Thoracic aorta (tissue), 2 donors: ENCODE measurements around the gene ZNRF1. TPM values are rescaled to one million over a fixed set of nuclear protein-coding genes. Genes with fewer than 3 reads are reported as not detected.
"Not testable (repeated sequence)": the region's sequence is repeated elsewhere in the genome, so short reads cannot be mapped to it uniquely, and the experiment has no call there.

Experiments
- ATAC-seq: fragments of 150-250 bp; one replicate; pipeline ENCODE4 v1.8.0; 2017; ENCODE audit warnings: low read depth; ENCODE audit not compliant: insufficient number of reproducible peaks, low FRiP score
- DNase-seq: peaks from one replicate; pipeline ENCODE4 v3.0.0-alpha.2; 2020; ENCODE audit warnings: low spot score
- H3K27ac ChIP-seq, 2 donors: fragments of 200-600 bp; sonication (generic); 1 replicate in 1 of 2; 2 replicates in 1 of 2; pipeline ENCODE4 v1.5.1; 2016; ENCODE audit warnings: mild to moderate bottlenecking in 2 of 2, moderate library complexity in 2 of 2
- H3K27me3 ChIP-seq: fragments of 200-600 bp; sonication (generic); replicated peaks from 2 replicates; pipeline ENCODE4 v1.6.0; 2016; ENCODE audit warnings: mild to moderate bottlenecking; ENCODE audit not compliant: insufficient read depth
- H3K36me3 ChIP-seq: fragments of 200-600 bp; sonication (generic); one replicate; pipeline ENCODE4 v1.5.1; 2016
- H3K4me1 ChIP-seq, 2 donors: fragments of 200-600 bp; sonication (generic); 1 replicate in 1 of 2; 2 replicates in 1 of 2; pipeline versions ENCODE4 v1.5.1 to v1.6.0; 2016; ENCODE audit warnings: low read depth in 2 of 2, mild to moderate bottlenecking in 1 of 2; ENCODE audit not compliant: control insufficient read depth in 1 of 2
- H3K4me3 ChIP-seq: fragments of 200-600 bp; sonication (generic); 2 replicates; pipeline ENCODE4 v1.5.1; 2016; ENCODE audit warnings: mild to moderate bottlenecking
- H3K9me3 ChIP-seq: fragments of 200-600 bp; sonication (generic); 2 replicates; pipeline ENCODE4 v1.5.1; 2016
- total RNA-seq, 2 donors: library from RNA; depleted of rRNA; stranded (reverse); fragments of >200 nt; gene quantifications; one replicate each; pipeline versions ENCODE4 v1.1.0 to v1.2.3, GENCODE V29; 2016
- TF ChIP-seq, protein P1 (sequence below): fragments of 200-600 bp; sonication (generic); IDR thresholded peaks from one replicate; pipeline ENCODE4 v1.5.1; 2019; ENCODE audit warnings: antibody characterized with exemption

The ZNRF1 gene
- total RNA-seq, 2 donors from 2014 or later: 16.9 to 27.1 TPM

DNA sequence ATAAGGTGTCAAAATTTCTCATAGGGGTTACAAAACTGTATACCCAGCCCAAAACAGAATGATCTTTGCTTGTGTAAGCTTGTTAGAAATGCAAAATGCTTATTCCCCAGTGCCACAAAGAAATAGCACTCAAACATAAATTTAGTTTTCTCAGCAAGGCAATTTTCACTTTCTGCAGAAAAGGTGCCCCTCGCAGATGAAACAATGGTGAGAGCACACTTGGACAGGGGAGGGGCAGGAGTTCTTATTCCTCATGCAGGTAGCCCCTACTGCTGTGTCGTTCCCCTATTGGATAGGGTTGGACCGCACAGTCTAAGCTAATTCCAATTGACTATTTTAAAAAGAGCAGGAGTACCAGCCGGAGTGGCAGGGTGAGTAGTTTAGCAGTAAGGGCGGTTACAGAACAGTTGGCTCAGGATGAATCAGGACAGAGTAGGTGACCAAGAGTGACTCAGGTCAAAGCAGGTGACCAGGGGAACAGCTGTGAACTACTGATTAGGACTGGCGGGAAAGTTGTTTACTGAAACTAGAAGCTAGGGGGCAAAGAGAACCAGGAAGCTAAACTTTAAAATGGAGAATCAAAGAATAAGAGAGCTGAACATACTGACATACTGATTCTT, 123.2 kb downstream of the ZNRF1 start:
- TF ChIP-seq, protein P1, sequence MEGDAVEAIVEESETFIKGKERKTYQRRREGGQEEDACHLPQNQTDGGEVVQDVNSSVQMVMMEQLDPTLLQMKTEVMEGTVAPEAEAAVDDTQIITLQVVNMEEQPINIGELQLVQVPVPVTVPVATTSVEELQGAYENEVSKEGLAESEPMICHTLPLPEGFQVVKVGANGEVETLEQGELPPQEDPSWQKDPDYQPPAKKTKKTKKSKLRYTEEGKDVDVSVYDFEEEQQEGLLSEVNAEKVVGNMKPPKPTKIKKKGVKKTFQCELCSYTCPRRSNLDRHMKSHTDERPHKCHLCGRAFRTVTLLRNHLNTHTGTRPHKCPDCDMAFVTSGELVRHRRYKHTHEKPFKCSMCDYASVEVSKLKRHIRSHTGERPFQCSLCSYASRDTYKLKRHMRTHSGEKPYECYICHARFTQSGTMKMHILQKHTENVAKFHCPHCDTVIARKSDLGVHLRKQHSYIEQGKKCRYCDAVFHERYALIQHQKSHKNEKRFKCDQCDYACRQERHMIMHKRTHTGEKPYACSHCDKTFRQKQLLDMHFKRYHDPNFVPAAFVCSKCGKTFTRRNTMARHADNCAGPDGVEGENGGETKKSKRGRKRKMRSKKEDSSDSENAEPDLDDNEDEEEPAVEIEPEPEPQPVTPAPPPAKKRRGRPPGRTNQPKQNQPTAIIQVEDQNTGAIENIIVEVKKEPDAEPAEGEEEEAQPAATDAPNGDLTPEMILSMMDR: no peak
- ATAC-seq (no peak), DNase-seq (no peak)
- Histone ChIP-seq H3K36me3 (no peaks in the 10 kb centered on the region), H3K4me1 (no peaks in the 10 kb centered on the region), H3K9me3 (peaks cover 10% of the 10 kb centered on the region), H3K27ac (no peak overlapping the region), H3K4me3 (no peak overlapping the region), H3K27me3 (no peaks in the 10 kb centered on the region)

DNA sequence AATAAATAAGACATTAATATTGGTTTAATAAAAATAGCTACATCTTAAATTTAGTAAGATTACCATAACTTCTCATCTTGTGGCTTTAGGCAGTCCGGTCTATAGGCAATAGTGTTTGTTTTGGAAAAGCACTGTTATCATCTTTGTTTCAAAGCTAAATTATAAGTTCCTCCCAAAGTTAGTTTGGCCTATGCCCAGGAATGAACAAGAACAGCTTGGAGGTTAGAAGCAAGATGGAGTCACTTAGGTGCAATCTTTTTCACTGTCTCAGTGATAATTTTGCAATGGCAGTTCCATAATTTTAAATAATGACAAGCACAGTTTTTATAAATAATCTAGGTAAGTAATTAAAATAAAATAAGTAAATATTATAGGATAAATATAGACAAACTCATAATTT, 123.8 kb downstream of the ZNRF1 start:
- H3K9me3 ChIP-seq: peaks cover 10% of the 10 kb centered on the region
- DNase-seq: no peak
- TF ChIP-seq, protein P1: no peak
- no peaks in the 10 kb centered on the region for H3K4me1 ChIP-seq
- H3K4me3 ChIP-seq: no peak overlapping the region
- no peaks in the 10 kb centered on the region for H3K36me3 ChIP-seq
- no peak for ATAC-seq
- no peak overlapping the region for H3K27ac ChIP-seq
- no peaks in the 10 kb centered on the region for H3K27me3 ChIP-seq

DNA sequence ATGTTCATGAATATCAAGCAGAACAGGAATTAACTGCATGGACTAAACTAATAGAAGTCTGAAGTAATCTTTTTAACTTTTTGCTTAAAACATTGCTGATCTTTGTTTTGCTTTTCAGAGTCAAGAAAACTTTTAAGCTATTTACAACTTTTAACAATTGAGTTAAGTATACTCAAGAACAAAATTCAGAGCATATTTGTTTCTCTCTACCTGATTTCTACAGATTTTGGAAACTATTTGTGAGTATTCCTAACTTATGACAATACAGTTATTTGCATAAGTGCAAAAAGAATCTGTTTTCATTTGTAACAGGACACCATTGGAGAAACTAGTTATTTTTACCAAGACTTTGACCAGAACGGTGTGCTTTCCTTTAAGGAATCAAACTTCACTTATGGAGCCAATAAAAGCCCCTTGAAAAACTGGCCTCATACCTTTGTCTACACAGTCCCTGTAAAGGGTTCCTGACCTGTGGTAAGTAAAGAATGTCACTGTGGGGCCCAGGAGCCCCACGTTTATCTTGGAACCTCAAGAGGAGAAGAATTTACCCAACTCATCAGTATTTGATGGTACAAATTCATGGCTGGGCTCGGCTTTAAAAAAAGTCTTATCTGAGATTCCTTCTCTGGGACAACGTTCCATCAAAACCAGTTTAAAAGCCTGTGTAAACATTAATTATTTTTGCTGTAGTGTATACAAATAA, 129.0 kb downstream of the ZNRF1 start:
- no peak for DNase-seq
- H3K27me3 ChIP-seq: no peaks in the 10 kb centered on the region

DNA sequence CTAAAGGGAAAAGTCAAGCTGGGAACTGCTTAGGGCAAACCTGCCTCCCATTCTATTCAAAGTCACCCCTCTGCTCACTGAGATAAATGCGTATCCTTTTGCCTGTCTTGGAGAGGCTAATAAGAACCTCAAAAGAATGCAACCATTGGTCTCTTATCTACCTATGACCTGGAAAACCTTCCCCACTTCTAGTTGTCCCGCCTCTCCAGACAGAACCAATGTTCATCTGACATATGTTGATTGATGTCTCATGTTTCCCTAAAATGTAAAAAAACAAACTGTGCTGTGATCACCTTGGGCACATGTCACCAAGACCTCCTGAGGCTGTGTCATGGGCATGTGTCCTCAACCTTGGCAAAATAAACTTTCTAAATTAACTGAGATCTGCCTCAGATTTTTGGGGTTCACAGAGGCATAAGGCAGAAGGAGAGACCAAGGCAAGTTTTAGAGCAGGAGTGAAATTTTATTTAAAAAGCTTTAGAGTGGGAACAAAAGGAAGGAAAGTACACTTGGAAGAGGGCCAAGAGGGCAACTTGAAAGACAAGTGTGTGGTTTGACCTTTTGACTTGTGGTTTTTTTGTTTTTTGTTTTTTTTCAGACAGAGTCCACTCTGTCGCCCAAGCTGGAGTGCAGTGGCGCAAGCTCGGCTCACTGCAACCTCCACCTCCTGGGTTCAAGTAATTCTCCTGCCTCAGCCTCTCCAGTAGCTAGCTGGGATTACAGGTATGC, 130.8 kb downstream of the ZNRF1 start:
- H3K4me1 ChIP-seq, ATAC-seq, H3K27me3 ChIP-seq, H3K9me3 ChIP-seq, H3K36me3 ChIP-seq, H3K4me3 ChIP-seq, DNase-seq, H3K27ac ChIP-seq: not testable (repeated sequence)

More for the DNA sequence above, 129.0 kb downstream of the ZNRF1 start:
- no peak overlapping the region for H3K4me3 ChIP-seq
- peaks cover 0 to 7% of the 10 kb centered on the region in 2 donors for H3K4me1 ChIP-seq
- no peaks in the 10 kb centered on the region for H3K36me3 ChIP-seq
- H3K27ac ChIP-seq: no peak overlapping the region
- TF ChIP-seq, protein P1: no peak
- no peak for ATAC-seq
- H3K9me3 ChIP-seq: no peaks in the 10 kb centered on the region

DNA sequence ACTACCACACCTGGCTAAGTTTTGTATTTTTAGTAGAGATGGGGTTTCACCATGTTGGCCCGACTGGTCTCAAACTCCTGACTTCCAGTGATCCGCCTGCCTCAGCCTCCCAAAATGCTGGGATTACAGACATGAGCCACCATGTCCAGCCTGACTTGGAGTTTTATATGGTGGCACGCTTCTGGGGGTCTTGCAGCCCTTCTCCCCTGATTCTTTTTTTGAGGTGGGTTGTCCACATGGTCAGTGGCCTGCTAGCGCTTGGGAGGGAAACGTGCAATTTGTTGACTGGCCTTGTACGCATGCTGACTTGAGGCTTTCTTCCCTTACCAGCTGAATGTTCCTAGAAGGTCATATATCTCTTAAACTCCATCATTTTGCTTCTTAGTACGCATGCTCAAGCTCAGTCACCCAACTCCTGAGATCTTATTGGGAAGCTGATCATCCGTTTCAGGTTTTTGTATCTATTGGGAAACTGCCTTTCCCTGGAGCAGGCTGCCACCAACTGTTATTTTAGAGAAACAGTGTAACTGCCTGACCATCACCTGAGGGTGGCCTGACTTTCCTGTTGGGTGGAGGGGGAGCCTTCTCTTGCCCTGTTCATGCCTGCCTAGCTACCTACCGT, 131.4 kb downstream of the ZNRF1 start:
- no peak overlapping the region for H3K4me3 ChIP-seq
- TF ChIP-seq, protein P1: no peak
- no peak for DNase-seq
- H3K36me3 ChIP-seq: no peaks in the 10 kb centered on the region
- ATAC-seq: no peak
- H3K9me3 ChIP-seq: no peaks in the 10 kb centered on the region
- H3K4me1 ChIP-seq: peaks cover 0 to 7% of the 10 kb centered on the region in 2 donors
- no peaks in the 10 kb centered on the region for H3K27me3 ChIP-seq
- H3K27ac ChIP-seq: no peak overlapping the region
